HG03342 (cell line): ENCODE data around the gene PLVAP.

Experiments
- ATAC-seq: cut with Tn5 transposase; IDR thresholded peaks from one replicate; pipeline ENCODE4 v1.9.1; 2021; ENCODE audit warnings: mild to moderate bottlenecking, moderate library complexity; ENCODE audit not compliant: unreplicated experiment

The PLVAP gene

GRCh38 chr19:17376935-17377600 lies at the start of gene PLVAP:
TSS of gene PLVAP (minus strand) at chr19:17377342. CDS start at chr19:17377288, 54 bp downstream.
- no peak for ATAC-seq

- ATAC-seq = no peak
Measured at GRCh38 chr19:17424743-17425365, 47.7 kb upstream of the PLVAP start.

GRCh38 chr19:17423429-17424208 lies 46.5 kb upstream of the PLVAP start:
- ATAC-seq = no peak

- no peak for ATAC-seq
Measured at GRCh38 chr19:17421942-17422341, 44.8 kb upstream of the PLVAP start.

DNA sequence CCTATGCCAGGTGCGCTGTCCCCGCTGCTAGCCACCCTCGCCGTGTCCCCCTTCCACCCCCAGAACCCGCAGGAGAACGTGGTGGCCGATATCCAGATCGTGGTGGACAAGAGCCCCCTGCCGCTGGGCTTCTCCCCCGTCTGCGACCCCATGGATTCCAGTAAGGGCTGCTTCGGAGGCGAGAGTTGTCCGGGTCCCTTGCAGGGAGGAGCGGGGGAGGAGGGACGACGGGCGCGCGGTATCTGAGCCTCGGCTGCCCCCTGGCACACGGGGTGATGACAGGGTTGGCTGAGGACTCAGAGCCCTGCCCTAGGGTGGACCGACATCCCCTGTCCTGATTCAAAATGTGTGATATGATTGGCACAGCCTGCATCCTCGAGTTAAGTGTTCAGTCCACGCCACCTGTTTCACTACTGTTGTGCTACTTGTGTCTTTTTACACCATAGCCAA lies 43.4 kb upstream of the PLVAP start:
- no peak for ATAC-seq

- peak; percentile 86 for ATAC-seq
Measured at GRCh38 chr19:17419621-17420474, 42.7 kb upstream of the PLVAP start, which contains the start of gene MVB12A. TSS of gene MVB12A (plus strand) at chr19:17420047. CDS start at chr19:17420136, 89 bp downstream.

GRCh38 chr19:17419154-17419620 lies 42.0 kb upstream of the PLVAP start:
- ATAC-seq = no peak

GRCh38 chr19:17418710-17419109 lies 41.6 kb upstream of the PLVAP start:
- ATAC-seq = no peak

DNA sequence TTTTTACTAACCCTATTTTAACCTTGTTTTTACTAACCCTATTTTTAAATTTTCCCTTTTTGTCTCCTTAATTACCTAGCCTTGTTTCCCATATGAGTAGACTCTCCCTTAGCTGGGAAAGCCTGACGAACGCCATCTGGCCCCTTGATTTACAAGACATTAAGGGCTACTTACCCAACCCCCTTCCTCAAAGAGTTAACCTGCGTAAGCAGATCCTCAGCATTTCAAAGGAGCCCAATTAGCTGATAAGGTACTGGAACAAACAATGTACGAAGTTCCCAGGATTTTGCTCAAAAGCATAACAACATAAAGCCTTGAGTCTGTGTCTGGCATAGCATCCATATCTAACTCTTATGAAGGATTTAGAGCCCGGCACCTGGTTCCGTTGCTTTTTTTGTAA lies 38.0 kb upstream of the PLVAP start:
- no peak for ATAC-seq

DNA sequence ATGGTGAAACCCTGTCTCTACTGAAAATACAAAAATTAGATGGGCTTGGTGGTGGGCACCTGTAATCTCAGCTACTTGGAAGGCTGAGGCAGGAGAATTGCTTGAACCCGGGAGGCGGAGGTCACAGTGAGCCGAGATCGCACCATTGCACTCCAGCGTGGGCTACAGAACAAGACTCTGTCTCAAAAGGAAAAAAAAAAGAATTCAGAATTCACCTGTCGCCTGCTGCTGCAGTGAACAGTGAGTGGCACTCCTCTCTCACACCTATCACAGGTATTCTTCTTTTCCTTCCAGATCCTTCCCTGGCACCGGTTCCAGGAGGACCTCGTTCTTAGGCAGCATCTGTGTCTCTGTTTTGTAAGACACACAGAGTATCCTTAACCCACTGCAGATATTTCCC lies 37.0 kb upstream of the PLVAP start:
- ATAC-seq = no peak

GRCh38 chr19:17411801-17412200 lies 34.7 kb upstream of the PLVAP start:
- ATAC-seq = no peak

DNA sequence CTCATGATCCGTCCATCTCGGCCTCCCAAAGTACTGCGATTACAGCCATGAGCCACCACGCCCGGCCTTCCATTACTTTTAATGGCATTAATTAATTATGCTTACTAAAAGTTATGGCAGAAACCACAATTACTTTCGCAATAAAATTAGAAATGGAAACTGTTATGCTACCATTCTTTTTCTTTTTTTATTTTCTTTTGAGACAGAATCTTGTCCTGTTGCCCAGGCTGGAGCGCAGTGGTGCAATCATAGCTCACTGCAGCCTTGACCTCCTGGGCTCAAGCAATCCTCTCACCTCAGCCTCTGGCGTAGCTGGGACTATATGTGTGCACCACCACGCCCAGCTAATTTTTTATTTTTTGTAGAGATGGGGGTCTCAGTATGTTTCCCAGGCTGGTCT lies 32.8 kb upstream of the PLVAP start:
- no peak for ATAC-seq

DNA sequence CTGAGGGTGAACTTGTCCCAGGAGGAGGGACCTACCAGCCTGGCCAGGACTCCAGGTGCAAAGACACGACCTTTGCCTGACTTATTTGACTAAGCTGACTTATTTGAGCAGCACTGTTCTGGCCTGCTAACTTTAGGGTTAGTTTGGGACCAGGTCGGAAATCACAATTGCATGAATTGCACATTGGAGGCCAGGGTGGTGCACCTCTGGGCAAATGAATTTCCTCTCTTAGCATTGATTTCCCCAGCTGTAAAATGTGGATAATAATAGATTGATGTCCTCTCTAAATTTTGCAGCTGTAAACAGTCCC lies 29.7 kb upstream of the PLVAP start:
- no peak for ATAC-seq

DNA sequence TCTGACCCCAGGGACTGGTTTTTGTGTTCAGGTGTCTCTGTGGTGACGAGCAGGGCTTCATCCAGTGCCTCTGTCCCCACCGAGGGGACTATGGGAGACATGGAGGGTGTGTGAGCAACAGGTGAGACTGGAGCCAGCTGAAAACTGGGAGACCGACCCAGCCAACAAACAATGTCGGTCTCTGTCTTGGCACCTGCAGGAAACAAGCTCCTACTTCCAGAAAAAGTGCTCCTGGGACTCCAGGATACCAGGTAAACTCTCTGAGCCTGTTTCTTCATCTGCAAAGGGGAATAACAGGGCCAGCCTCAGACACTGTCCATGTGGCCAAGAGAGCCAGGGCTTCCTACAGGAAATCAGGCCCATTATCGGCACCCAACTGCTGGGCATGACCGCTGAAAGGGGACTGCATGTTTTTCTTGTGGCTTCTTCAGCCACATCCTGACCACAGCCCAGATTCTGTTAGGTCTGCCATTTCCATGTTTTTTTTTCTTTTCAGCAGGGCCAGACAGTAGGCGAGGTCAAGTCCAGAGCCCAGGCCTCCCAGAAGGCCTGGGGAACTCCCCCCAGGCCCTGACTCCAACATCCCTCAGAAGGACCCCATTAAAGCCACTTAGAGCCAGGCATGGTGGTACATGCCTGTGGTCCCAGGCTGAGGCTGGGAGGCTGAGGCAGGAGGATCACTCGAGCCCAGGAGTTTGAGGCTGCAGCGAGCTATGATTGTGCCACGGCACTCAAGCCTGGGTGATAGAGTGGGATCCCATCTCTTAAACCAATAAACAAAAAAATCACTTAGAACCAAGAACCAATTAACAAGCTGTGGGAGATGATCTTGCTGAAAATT lies 29.1 kb upstream of the PLVAP start:
- peak; percentile 30 for ATAC-seq

GRCh38 chr19:17405250-17406045 lies 28.3 kb upstream of the PLVAP start, which contains the start of gene BST2:
TSS of gene BST2 (minus strand) at chr19:17405630. CDS start at chr19:17405575, 55 bp downstream.
- ATAC-seq = peak; percentile 70

- peak; percentile 32 for ATAC-seq
Measured at GRCh38 chr19:17404621-17405249, 27.6 kb upstream of the PLVAP start.

GRCh38 chr19:17404015-17404414 lies 26.9 kb upstream of the PLVAP start:
- no peak for ATAC-seq

DNA sequence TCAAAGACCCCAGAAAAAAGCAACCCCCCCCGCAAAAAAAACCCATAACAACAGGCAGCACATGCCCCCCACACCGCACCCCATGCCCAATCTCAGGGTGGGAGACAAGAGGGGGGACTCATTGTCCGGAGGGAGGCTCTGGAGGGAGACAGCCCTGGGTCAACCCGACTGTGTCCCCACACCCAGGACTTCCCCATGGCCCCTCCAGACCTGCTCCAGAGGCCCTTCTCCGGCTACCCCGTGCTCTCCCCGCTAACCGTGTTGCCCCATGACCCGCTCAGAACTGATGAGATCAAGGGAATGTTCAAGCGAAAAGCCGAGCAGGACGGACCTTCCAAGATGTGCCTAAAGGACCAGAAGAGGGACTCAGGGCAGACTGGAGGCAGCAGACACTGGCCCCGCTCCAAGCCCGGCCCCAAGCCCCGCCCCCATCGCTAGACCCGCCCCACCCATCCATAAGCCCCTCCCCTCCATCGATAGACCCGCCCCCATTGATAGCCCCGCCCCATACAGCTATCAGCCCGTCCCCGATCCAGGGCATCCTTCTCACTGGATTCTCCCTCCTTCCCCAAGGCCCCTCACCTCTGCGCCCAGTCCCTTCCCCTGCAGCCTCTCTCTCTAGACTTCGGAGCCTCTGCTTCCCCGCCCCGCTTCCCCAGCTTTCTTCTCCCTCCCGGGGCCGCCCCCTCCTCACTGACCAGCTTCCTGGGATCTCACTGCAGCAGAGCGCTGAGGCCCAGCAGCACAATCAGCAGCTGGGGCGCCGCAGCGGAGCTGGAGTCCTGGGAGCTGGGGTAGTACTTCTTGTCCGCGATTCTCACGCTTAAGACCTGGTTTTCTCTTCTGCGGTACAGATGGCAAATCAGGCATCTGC lies 26.1 kb upstream of the PLVAP start:
- ATAC-seq = no peak
